GM21576 (cell line): Measurements from ENCODE around the gene FLOT1.
"Not testable (repeated sequence)": the region's sequence is repeated elsewhere in the genome, so short reads cannot be mapped to it uniquely, and the experiment has no call there.

Experiments
- ATAC-seq: cut with Tn5 transposase; IDR thresholded peaks from one replicate; pipeline ENCODE4 v1.9.1; 2021; ENCODE audit warnings: mild to moderate bottlenecking, moderate library complexity; ENCODE audit not compliant: unreplicated experiment

The FLOT1 gene

GRCh38 chr6:30767944-30768301 is 25.4 kb upstream of the FLOT1 start:
- no peak for ATAC-seq

GRCh38 chr6:30767158-30767943 is 24.9 kb upstream of the FLOT1 start:
- ATAC-seq = peak; percentile 58

- no peak for ATAC-seq
Measured at GRCh38 chr6:30766461-30767157, 24.1 kb upstream of the FLOT1 start.

GRCh38 chr6:30765495-30765894 is 23.0 kb upstream of the FLOT1 start:
- ATAC-seq = not testable (repeated sequence)

GRCh38 chr6:30764490-30765043 is 22.1 kb upstream of the FLOT1 start:
- not testable (repeated sequence) for ATAC-seq

GRCh38 chr6:30763618-30764489 is 21.4 kb upstream of the FLOT1 start:
- no peak for ATAC-seq

GRCh38 chr6:30763155-30763617 is 20.7 kb upstream of the FLOT1 start:
- ATAC-seq = no peak

GRCh38 chr6:30761791-30762429 is 19.4 kb upstream of the FLOT1 start:
- ATAC-seq = no peak

- no peak for ATAC-seq
Measured at GRCh38 chr6:30760549-30760948, 18.1 kb upstream of the FLOT1 start.

- ATAC-seq = no peak
Measured at GRCh38 chr6:30759575-30760239, 17.2 kb upstream of the FLOT1 start.

GRCh38 chr6:30757261-30757904 is 14.9 kb upstream of the FLOT1 start:
- no peak for ATAC-seq

GRCh38 chr6:30756405-30757003 is 14.0 kb upstream of the FLOT1 start:
- ATAC-seq = not testable (repeated sequence)

GRCh38 chr6:30754631-30755030 is 12.1 kb upstream of the FLOT1 start:
- ATAC-seq = no peak

GRCh38 chr6:30752157-30752927 is 9.9 kb upstream of the FLOT1 start:
- ATAC-seq = no peak

GRCh38 chr6:30750379-30750668 is 7.8 kb upstream of the FLOT1 start:
- no peak for ATAC-seq

GRCh38 chr6:30749554-30750378 is 7.3 kb upstream of the FLOT1 start:
- ATAC-seq = no peak

- no peak for ATAC-seq
Measured at GRCh38 chr6:30748851-30749540, 6.5 kb upstream of the FLOT1 start.
